A673 (cell line): ENCODE data around the gene TOLLIP.

ENCODE experiments used
- EZH2 ChIP-seq: fragments of 200-600 bp; sonication (generic); IDR thresholded peaks from 2 replicates; pipeline ENCODE4 v1.6.1; 2017; ENCODE audit warnings: borderline replicate concordance, low read depth, mild to moderate bottlenecking, mixed read lengths, antibody characterized with exemption, low read length; ENCODE audit not compliant: poor library complexity, severe bottlenecking
- TF ChIP-seq, protein P1 (sequence below): fragments of 300-800, 200-600 bp; sonication (generic); conservative IDR thresholded peaks from 2 replicates; pipeline ENCODE4 v1.5.1; 2017; ENCODE audit warnings: low read depth, mild to moderate bottlenecking, antibody characterized with exemption, low read length, moderate library complexity, mixed read lengths

DNA sequence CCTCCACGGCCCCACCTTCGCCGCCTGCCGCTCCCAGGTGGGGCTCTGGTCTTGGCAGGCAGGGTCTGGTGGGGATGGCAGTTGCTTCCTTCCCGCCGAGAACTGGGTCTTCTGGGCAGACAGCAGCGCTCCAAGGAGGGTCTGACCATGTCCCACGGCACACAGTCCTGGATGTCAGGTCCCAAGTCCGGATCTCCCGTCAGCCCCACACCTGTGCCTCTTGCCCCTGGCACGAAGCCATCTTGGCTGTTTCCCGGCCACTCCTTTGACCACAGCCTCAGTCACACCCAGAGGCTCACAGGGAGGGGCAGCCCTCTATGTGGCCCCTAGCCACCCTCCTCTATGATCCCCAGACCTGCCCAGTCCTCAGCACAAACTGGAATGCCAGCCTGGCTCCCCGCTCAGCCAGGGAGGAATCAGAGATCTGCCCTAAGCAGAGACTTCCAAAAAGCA, 72.3 kb downstream of the TOLLIP start:
- TF ChIP-seq, protein P1, sequence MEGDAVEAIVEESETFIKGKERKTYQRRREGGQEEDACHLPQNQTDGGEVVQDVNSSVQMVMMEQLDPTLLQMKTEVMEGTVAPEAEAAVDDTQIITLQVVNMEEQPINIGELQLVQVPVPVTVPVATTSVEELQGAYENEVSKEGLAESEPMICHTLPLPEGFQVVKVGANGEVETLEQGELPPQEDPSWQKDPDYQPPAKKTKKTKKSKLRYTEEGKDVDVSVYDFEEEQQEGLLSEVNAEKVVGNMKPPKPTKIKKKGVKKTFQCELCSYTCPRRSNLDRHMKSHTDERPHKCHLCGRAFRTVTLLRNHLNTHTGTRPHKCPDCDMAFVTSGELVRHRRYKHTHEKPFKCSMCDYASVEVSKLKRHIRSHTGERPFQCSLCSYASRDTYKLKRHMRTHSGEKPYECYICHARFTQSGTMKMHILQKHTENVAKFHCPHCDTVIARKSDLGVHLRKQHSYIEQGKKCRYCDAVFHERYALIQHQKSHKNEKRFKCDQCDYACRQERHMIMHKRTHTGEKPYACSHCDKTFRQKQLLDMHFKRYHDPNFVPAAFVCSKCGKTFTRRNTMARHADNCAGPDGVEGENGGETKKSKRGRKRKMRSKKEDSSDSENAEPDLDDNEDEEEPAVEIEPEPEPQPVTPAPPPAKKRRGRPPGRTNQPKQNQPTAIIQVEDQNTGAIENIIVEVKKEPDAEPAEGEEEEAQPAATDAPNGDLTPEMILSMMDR: no peak
- no peak for TF ChIP-seq EZH2
